LNCAP (cell line): ENCODE measurements around the gene SLC8A2.

Experiments used
- CTCF ChIP-seq: fragments of 450-650 bp; IDR thresholded peaks from 2 replicates; pipeline ENCODE4 v1.5.1; 2017; ENCODE audit warnings: mild to moderate bottlenecking

The SLC8A2 gene

GRCh38 chr19:47499863-47500830 is 28.5 kb upstream of the SLC8A2 start:
- TF ChIP-seq CTCF, result no peak

- no peak for TF ChIP-seq CTCF
Observed at GRCh38 chr19:47499371-47499770, 27.7 kb upstream of the SLC8A2 start.

- TF ChIP-seq CTCF, result no peak
Observed at GRCh38 chr19:47498561-47498960, 26.9 kb upstream of the SLC8A2 start.

GRCh38 chr19:47497821-47498520 is 26.3 kb upstream of the SLC8A2 start:
- no peak for TF ChIP-seq CTCF

- TF ChIP-seq CTCF, result no peak
Observed at GRCh38 chr19:47497050-47497766, 25.5 kb upstream of the SLC8A2 start.

- no peak for TF ChIP-seq CTCF
Observed at GRCh38 chr19:47495478-47496372, 24.0 kb upstream of the SLC8A2 start.
